ENCODE measurements around the gene PMF1. TPM values are rescaled to one million over a fixed set of nuclear protein-coding genes. Genes with fewer than 3 reads are reported as not detected.

The PMF1 gene
- total RNA-seq, 2 experiments from 2014 or later = 83.4 to 87.3 TPM

- Mint-ChIP-seq H3K27me3 (no peaks in the 10 kb centered on the region), H3K4me1 (peaks cover 3% of the 10 kb centered on the region), H3K36me3 (peaks cover 51% of the 10 kb centered on the region), H3K4me3 (no peak overlapping the region), H3K9me3 (no peaks in the 10 kb centered on the region), H3K27ac (no peak overlapping the region)
- DNase-seq = no peak
These were observed 49.9 kb downstream of the PMF1 start for GRCh38 chr1:156262461-156263287.

DNA sequence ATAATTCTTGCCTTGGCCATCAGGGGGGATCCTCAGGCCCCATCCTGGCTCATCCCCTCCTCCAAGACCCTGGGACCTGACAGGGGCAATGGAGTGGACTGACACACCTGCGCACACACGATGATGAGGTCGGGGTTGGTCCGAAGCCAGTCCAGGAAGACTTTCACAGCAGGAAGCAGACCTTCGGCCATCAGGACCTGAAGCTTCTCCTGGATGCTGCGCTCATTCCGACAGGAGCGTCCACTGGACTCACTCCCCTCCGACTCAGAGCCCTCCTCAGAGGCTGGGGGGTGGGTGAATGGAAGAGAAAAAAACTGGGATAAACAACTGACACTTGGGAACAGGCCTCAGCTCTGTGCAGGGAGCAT, 50.5 kb downstream of the PMF1 start:
- no peaks in the 10 kb centered on the region for H3K9me3 Mint-ChIP-seq

GRCh38 chr1:156266051-156266450, 53.2 kb downstream of the PMF1 start:
- Mint-ChIP-seq H3K4me3 (no peak overlapping the region), H3K4me1 (no peaks in the 10 kb centered on the region), H3K36me3 (peaks cover 40% of the 10 kb centered on the region), H3K27me3 (no peaks in the 10 kb centered on the region), H3K9me3 (no peaks in the 10 kb centered on the region), H3K27ac (no peak overlapping the region)
- no peak for DNase-seq

More for the DNA sequence above, 50.5 kb downstream of the PMF1 start:
- no peak for DNase-seq
- Mint-ChIP-seq H3K27ac (no peak overlapping the region), H3K27me3 (no peaks in the 10 kb centered on the region), H3K4me1 (peaks cover 3% of the 10 kb centered on the region), H3K36me3 (peaks cover 51% of the 10 kb centered on the region), H3K4me3 (no peak overlapping the region)

DNA sequence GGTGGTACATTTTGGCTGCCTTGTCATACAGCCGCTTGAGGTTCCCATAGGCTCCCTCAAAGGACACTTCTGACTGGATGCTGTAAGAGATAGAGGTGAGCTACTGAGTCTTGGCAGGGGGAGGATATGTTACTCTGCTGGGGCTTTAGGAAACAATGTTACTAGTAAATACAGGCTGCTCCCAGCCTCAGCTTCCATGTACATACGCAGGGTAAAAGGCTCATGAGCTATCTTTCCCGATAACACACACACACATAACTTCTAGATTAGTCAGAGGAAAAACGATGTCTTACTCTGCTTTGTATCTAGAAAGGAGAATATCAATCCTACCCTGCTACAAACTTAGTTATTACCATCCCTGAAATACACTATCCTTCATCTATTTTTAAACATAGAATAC, 55.5 kb downstream of the PMF1 start:
- no peak for DNase-seq
- H3K9me3 Mint-ChIP-seq = no peaks in the 10 kb centered on the region
- H3K27me3 Mint-ChIP-seq = no peaks in the 10 kb centered on the region
- H3K4me3 Mint-ChIP-seq = no peak overlapping the region
- no peaks in the 10 kb centered on the region for H3K4me1 Mint-ChIP-seq
- no peak overlapping the region for H3K27ac Mint-ChIP-seq
- H3K36me3 Mint-ChIP-seq = peaks cover 37% of the 10 kb centered on the region

GRCh38 chr1:156270314-156270713, 57.5 kb downstream of the PMF1 start:
- DNase-seq = no peak
- Mint-ChIP-seq H3K36me3 (peaks cover 33% of the 10 kb centered on the region), H3K9me3 (no peaks in the 10 kb centered on the region), H3K4me3 (no peak overlapping the region), H3K27me3 (no peaks in the 10 kb centered on the region), H3K4me1 (no peaks in the 10 kb centered on the region), H3K27ac (no peak overlapping the region)

GRCh38 chr1:156276532-156276931, 63.7 kb downstream of the PMF1 start:
- no peak for DNase-seq
- Mint-ChIP-seq H3K4me1 (peaks cover 14% of the 10 kb centered on the region), H3K27me3 (no peaks in the 10 kb centered on the region), H3K27ac (no peak overlapping the region), H3K4me3 (no peak overlapping the region), H3K9me3 (no peaks in the 10 kb centered on the region), H3K36me3 (peaks cover 41% of the 10 kb centered on the region)

GRCh38 chr1:156276966-156277381, 64.2 kb downstream of the PMF1 start:
- Mint-ChIP-seq H3K27me3 (no peaks in the 10 kb centered on the region), H3K36me3 (peaks cover 42% of the 10 kb centered on the region), H3K4me1 (peaks cover 15% of the 10 kb centered on the region), H3K9me3 (no peaks in the 10 kb centered on the region), H3K4me3 (no peak overlapping the region), H3K27ac (no peak overlapping the region)
- no peak for DNase-seq

GRCh38 chr1:156279837-156280236, 67.0 kb downstream of the PMF1 start:
- Mint-ChIP-seq H3K9me3 (no peaks in the 10 kb centered on the region), H3K4me1 (peaks cover 29% of the 10 kb centered on the region), H3K27ac (no peak overlapping the region), H3K36me3 (peaks cover 34% of the 10 kb centered on the region), H3K4me3 (peak overlapping the region; percentile 98), H3K27me3 (peaks cover 3% of the 10 kb centered on the region)
- no peak for DNase-seq

DNA sequence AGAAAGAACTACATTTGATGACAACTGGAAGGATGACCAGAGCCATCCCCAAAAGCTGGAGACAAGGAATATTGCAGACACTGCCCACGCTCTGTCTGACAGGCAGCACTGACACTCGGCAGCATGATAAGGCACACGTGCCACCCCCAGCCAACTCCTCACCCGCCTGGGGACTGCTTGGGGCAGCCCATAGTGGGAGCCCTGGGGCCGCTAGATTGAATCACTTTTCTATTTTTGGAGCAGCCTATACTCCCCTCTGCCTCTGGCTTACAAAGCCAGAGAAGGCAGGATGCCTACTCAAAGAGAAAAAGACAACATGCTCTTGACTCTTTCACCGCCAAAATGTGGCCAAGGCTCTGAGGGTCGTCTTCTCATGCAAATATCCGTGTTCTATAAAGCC, 68.5 kb downstream of the PMF1 start:
- H3K4me3 Mint-ChIP-seq = peak overlapping the region; percentile 98
- DNase-seq = peak; percentile 66
- H3K27me3 Mint-ChIP-seq = peaks cover 3% of the 10 kb centered on the region
- peak overlapping the region; percentile 96 for H3K27ac Mint-ChIP-seq
- peaks cover 30% of the 10 kb centered on the region for H3K36me3 Mint-ChIP-seq
- H3K9me3 Mint-ChIP-seq = no peaks in the 10 kb centered on the region
- H3K4me1 Mint-ChIP-seq = peaks cover 31% of the 10 kb centered on the region

DNA sequence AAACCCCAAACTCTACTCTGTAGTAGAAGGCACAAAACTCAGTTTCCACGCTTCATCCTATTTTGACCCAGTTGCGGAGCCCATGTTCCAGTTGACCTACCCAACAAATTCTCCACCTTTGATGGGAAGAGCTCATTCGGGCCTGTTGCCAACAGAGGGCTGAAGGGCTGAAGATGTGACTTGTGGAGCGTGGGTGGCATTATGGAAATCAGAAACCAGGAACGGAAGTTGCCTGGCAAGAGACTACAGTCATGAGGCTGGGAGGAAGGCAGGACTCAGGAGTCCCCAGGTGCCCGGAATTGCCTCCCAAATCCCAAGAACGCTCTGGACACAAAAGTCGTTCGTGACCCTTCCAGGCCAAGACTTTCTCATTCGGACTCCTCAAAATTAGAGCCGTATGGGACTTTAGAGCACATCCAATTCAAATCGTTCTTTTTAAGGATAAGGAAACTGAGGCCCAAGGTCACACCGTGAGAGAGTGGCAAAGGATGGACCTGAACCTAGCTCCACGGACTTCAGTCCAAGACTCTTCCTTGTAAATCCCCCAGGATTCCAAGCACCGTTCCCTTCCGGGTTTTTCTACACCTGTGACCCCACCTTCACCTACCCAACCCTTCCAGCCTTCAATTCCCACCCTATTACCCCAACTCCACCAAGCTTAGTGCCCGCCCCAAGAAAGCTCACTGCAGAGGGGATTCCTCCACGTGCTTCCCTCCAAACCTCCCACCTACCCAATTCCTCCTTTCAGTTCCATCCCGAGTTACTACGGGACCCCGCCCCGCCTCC, 69.1 kb downstream of the PMF1 start:
- peak overlapping the region; percentile 98 for H3K4me3 Mint-ChIP-seq
- peaks cover 30% of the 10 kb centered on the region for H3K36me3 Mint-ChIP-seq
- peak overlapping the region; percentile 96 for H3K27ac Mint-ChIP-seq
- peaks cover 3% of the 10 kb centered on the region for H3K27me3 Mint-ChIP-seq
- no peaks in the 10 kb centered on the region for H3K9me3 Mint-ChIP-seq
- H3K4me1 Mint-ChIP-seq = peaks cover 31% of the 10 kb centered on the region
- peak; percentile 39 for DNase-seq

DNA sequence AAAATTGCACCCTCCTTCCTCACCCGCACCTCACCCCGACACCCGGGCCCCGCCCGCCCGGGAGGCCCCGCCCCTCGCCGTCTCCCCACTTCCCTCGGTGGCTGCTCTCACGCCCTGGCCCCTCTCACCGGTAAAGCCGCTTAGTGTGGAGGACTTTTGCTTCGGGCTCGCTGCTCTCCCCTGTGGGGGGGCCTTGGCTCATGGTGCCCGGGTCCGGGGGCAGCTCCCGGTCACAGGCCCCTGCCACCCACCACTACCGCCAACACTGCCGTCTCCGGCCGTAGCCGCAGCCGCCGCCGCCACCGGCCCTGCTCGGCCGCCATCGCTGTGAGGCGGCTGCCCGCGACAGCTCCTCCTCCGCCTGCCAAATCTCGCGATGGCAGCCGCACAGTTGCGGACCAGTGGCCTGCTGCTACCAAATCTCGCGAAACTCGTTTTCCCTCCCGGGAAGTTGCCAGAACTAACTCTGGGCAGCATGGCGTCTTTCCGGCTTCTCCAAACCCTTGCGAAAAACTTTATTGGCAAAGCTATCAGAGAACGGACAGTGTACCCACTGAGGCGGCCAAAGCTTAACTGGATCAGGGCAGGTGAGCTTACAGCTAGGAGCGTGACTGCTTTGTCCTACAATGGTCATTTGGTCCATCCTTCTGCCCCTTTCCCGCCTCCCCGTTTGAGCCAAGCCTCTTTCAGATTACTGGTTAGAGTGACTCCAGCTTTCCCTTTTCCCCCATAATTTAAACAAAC, 69.8 kb downstream of the PMF1 start, which contains the start of gene SMG5:
Gene SMG5 (minus strand): TSS at position 347 of the 744 bp plus-strand sequence. CDS start 145 bp downstream, at position 202.
- Mint-ChIP-seq H3K9me3 (no peaks in the 10 kb centered on the region), H3K27me3 (peaks cover 3% of the 10 kb centered on the region), H3K36me3 (peaks cover 29% of the 10 kb centered on the region), H3K4me3 (peak within 1 kb of the TSS; percentile 98), H3K27ac (peak within 1 kb of the TSS; percentile 96), H3K4me1 (peaks cover 31% of the 10 kb centered on the region)
- DNase-seq = peak; percentile 97

- Mint-ChIP-seq H3K4me1 (peaks cover 31% of the 10 kb centered on the region), H3K36me3 (peaks cover 21% of the 10 kb centered on the region), H3K27me3 (peaks cover 3% of the 10 kb centered on the region), H3K9me3 (no peaks in the 10 kb centered on the region), H3K4me3 (peak overlapping the region; percentile 98), H3K27ac (peak overlapping the region; percentile 96)
- no peak for DNase-seq
These were observed 70.7 kb downstream of the PMF1 start for GRCh38 chr1:156283521-156283920.

- peaks cover 20% of the 10 kb centered on the region for H3K36me3 Mint-ChIP-seq
- DNase-seq = no peak
- peak within 1 kb of the TSS; percentile 98 for H3K4me3 Mint-ChIP-seq
- peak within 1 kb of the TSS; percentile 96 for H3K27ac Mint-ChIP-seq
- H3K4me1 Mint-ChIP-seq = peaks cover 31% of the 10 kb centered on the region
- H3K9me3 Mint-ChIP-seq = no peaks in the 10 kb centered on the region
- peaks cover 3% of the 10 kb centered on the region for H3K27me3 Mint-ChIP-seq
These were observed 71.3 kb downstream of the PMF1 start, which contains the start of gene TMEM79 for GRCh38 chr1:156284112-156284511. TSS of gene TMEM79 (plus strand) at chr1:156284325. CDS start at chr1:156285227, 902 bp downstream.

- H3K36me3 Mint-ChIP-seq = peaks cover 20% of the 10 kb centered on the region
- peaks cover 3% of the 10 kb centered on the region for H3K27me3 Mint-ChIP-seq
- H3K27ac Mint-ChIP-seq = no peak overlapping the region
- DNase-seq = no peak
- peak overlapping the region; percentile 7 for H3K4me3 Mint-ChIP-seq
- H3K4me1 Mint-ChIP-seq = peaks cover 31% of the 10 kb centered on the region
- H3K9me3 Mint-ChIP-seq = no peaks in the 10 kb centered on the region
These were observed 72.0 kb downstream of the PMF1 start for GRCh38 chr1:156284757-156285156.

DNA sequence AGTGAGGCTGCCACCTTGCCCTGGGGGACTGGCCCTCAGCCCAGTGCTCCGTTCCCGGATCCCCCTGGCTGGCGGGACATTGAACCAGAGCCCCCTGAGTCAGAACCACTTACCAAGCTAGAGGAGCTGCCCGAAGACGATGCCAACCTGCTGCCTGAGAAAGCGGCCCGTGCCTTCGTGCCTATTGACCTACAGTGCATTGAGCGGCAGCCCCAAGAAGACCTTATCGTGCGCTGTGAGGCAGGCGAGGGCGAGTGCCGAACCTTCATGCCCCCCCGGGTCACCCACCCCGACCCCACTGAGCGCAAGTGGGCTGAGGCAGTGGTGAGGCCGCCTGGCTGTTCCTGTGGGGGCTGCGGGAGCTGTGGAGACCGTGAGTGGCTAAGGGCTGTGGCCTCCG, 72.6 kb downstream of the PMF1 start:
- Mint-ChIP-seq H3K4me3 (no peak overlapping the region), H3K27ac (no peak overlapping the region), H3K4me1 (peaks cover 27% of the 10 kb centered on the region), H3K36me3 (peaks cover 16% of the 10 kb centered on the region), H3K27me3 (peaks cover 3% of the 10 kb centered on the region), H3K9me3 (no peaks in the 10 kb centered on the region)
- DNase-seq = no peak
